ENCODE data around the gene MPL. TPM values are rescaled to one million over a fixed set of nuclear protein-coding genes. Genes with fewer than 3 reads are reported as not detected.

Gene MPL
- total RNA-seq, 2 donors from 2014 or later = 0.64 to 1.2 TPM

DNA sequence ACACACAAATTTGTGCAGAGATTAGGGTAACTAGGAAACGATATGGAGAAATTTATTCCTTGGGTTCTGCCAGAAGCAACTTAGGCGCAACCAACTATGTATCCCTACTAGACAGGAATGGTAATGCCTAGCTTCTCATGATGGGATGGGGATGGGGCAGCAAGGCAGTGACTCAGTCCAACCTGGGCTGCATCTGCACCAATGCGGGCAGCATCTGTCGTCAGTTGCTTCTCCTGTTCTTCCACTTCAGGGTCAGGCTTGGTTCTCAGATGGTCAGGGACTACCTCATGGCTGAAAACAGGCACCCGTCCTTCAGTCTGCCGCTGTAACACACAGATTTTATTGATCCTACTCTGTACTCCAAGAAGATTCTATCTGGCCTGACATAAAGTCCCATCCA, 49.1 kb downstream of the MPL start:
- 85 to 95% methylated on average over 2 to 6 of the region's 6 CpGs for WGBS, 2 experiments (ENCODE audit: insufficient coverage in 1 of 2, insufficient read length in 1 of 2)
- Histone ChIP-seq H3K4me1 (ENCODE audit: control insufficient read depth, insufficient read depth, low read length) (peaks cover 3% of the 10 kb centered on the region), H3K9ac (ENCODE audit: extremely low read depth, low read length, poor library complexity, severe bottlenecking) (no peak overlapping the region), H3K4me3 (ENCODE audit: low read length) (no peak overlapping the region), H3K27me3 (ENCODE audit: control insufficient read depth, insufficient read depth, low read length, poor library complexity, severe bottlenecking) (no peaks in the 10 kb centered on the region), H3K36me3 (ENCODE audit: control insufficient read depth, insufficient read depth, low read length) (peaks cover 52% of the 10 kb centered on the region), H3K9me3 (ENCODE audit: control insufficient read depth, low read length) (no peaks in the 10 kb centered on the region), H3K27ac (ENCODE audit: low read depth, low read length) (no peak overlapping the region)
- Mint-ChIP-seq H3K27ac (no peak overlapping the region), H3K4me1 (peaks cover 16% of the 10 kb centered on the region), H3K36me3 (ENCODE audit: low read depth) (peaks cover 37% of the 10 kb centered on the region), H3K27me3 (ENCODE audit: insufficient read depth) (no peaks in the 10 kb centered on the region), H3K4me3 (no peak overlapping the region), H3K9me3 (no peaks in the 10 kb centered on the region)
- no peak for DNase-seq
- TF ChIP-seq, protein P1, sequence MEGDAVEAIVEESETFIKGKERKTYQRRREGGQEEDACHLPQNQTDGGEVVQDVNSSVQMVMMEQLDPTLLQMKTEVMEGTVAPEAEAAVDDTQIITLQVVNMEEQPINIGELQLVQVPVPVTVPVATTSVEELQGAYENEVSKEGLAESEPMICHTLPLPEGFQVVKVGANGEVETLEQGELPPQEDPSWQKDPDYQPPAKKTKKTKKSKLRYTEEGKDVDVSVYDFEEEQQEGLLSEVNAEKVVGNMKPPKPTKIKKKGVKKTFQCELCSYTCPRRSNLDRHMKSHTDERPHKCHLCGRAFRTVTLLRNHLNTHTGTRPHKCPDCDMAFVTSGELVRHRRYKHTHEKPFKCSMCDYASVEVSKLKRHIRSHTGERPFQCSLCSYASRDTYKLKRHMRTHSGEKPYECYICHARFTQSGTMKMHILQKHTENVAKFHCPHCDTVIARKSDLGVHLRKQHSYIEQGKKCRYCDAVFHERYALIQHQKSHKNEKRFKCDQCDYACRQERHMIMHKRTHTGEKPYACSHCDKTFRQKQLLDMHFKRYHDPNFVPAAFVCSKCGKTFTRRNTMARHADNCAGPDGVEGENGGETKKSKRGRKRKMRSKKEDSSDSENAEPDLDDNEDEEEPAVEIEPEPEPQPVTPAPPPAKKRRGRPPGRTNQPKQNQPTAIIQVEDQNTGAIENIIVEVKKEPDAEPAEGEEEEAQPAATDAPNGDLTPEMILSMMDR (conservative IDR thresholded peaks at IDR 0.05) = no peak

DNA sequence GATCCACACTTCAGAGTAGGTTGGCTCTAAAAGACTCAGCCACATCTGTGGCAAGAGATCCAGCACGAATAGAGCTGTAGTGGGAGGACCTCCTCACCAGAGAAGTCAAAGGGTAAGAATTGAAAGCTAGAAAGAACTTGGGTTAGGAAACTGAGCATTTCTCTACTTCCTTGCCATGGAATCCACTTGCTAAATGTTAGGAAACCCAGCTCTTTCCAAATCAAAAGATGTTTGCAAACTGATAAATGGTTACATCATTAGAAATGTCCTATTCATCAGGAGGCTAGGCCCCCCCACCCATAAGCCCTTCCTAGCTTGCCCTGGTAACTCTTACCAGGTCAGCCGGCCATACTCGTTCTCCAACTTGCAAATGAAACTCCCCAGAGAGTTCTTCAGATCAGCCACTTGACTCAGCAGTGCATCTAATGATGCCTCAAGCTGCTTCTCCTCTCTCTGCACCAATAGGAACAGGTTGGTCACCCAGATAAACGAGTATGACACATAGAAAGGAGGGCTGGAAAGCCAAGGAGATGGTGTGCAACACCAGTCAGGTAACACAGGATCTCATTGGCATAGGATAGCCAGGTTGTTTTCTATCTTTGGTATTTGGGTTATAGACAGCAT, 50.5 kb downstream of the MPL start:
- 87 to 89% methylated on average over 3 to 4 of the region's 4 CpGs for WGBS, 2 experiments (ENCODE audit: insufficient coverage in 1 of 2, insufficient read length in 1 of 2)

DNA sequence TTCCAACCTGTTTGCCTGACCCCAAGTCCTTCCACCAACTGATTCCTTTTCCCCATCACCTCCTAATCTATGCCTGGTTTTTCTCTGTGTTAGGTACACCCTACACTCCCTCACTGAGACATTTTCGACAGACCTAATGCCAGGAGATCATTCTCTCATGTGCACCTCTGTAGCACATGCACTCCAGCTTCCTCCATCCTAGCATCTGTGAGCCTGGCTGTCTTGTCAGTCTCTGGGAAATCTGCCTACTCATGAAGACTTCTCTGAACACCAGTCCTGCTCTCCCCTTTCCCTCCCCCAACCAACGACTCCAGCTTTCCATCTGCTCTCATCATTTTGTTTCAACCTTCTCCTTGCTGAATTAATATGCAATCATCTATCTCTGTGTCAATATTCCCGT, 51.0 kb downstream of the MPL start:
- H3K27ac ChIP-seq (ENCODE audit: low read depth, low read length) = no peak overlapping the region
- peak overlapping the region; percentile 98 for H3K27ac Mint-ChIP-seq
- peaks cover 24% of the 10 kb centered on the region for H3K36me3 Mint-ChIP-seq (ENCODE audit: low read depth)
- TF ChIP-seq, protein P1 (conservative IDR thresholded peaks at IDR 0.05) = no peak
- peaks cover 44% of the 10 kb centered on the region for H3K36me3 ChIP-seq (ENCODE audit: control insufficient read depth, insufficient read depth, low read length)
- no peak for DNase-seq
- H3K9me3 Mint-ChIP-seq = no peaks in the 10 kb centered on the region
- peak overlapping the region; percentile 94 for H3K4me3 Mint-ChIP-seq
- H3K9me3 ChIP-seq (ENCODE audit: control insufficient read depth, low read length) = no peaks in the 10 kb centered on the region
- peaks cover 3% of the 10 kb centered on the region for H3K4me1 ChIP-seq (ENCODE audit: control insufficient read depth, insufficient read depth, low read length)
- peak overlapping the region; percentile 79 for H3K9ac ChIP-seq (ENCODE audit: extremely low read depth, low read length, poor library complexity, severe bottlenecking)
- peaks cover 16% of the 10 kb centered on the region for H3K4me1 Mint-ChIP-seq
- 84 to 93% methylated on average over 3 of the region's 3 CpGs for WGBS, 2 experiments (ENCODE audit: insufficient coverage in 1 of 2, insufficient read length in 1 of 2)
- H3K27me3 Mint-ChIP-seq (ENCODE audit: insufficient read depth) = no peaks in the 10 kb centered on the region
- no peaks in the 10 kb centered on the region for H3K27me3 ChIP-seq (ENCODE audit: control insufficient read depth, insufficient read depth, low read length, poor library complexity, severe bottlenecking)
- peak overlapping the region; percentile 99 for H3K4me3 ChIP-seq (ENCODE audit: low read length)

More for the DNA sequence above, 50.5 kb downstream of the MPL start:
- Histone ChIP-seq H3K4me1 (ENCODE audit: control insufficient read depth, insufficient read depth, low read length) (peaks cover 3% of the 10 kb centered on the region), H3K36me3 (ENCODE audit: control insufficient read depth, insufficient read depth, low read length) (peaks cover 50% of the 10 kb centered on the region), H3K9ac (ENCODE audit: extremely low read depth, low read length, poor library complexity, severe bottlenecking) (no peak overlapping the region), H3K9me3 (ENCODE audit: control insufficient read depth, low read length) (no peaks in the 10 kb centered on the region), H3K27me3 (ENCODE audit: control insufficient read depth, insufficient read depth, low read length, poor library complexity, severe bottlenecking) (no peaks in the 10 kb centered on the region), H3K27ac (ENCODE audit: low read depth, low read length) (no peak overlapping the region), H3K4me3 (ENCODE audit: low read length) (peak overlapping the region; percentile 99)
- Mint-ChIP-seq H3K4me1 (peaks cover 16% of the 10 kb centered on the region), H3K27me3 (ENCODE audit: insufficient read depth) (no peaks in the 10 kb centered on the region), H3K36me3 (ENCODE audit: low read depth) (peaks cover 30% of the 10 kb centered on the region), H3K27ac (peak overlapping the region; percentile 98), H3K4me3 (peak overlapping the region; percentile 94), H3K9me3 (no peaks in the 10 kb centered on the region)
- TF ChIP-seq, protein P1 (conservative IDR thresholded peaks at IDR 0.05) = no peak
- DNase-seq = no peak
